A549 (cell line): Measurements from ENCODE around the gene ATP13A3.

Experiments
- HOXB5 ChIP-seq: fragments of 250-450 bp; sonication (Bioruptor Pico); IDR thresholded peaks from 2 replicates; pipeline ENCODE4 v1.5.0; 2020; ENCODE audit warnings: mild to moderate bottlenecking, moderate library complexity
- KDM1A ChIP-seq: fragments of 200-600 bp; sonication (generic); IDR thresholded peaks from 2 replicates; pipeline ENCODE4 v1.6.1; 2016; ENCODE audit warnings: low read depth, mild to moderate bottlenecking
- NR3C1 ChIP-seq: fragments of >200 bp; sonication (Bioruptor Twin); formaldehyde crosslinking; IDR thresholded peaks from 3 replicates; pipeline ENCODE4 v1.6.1; 2017
- POLR2A ChIP-seq: IDR thresholded peaks from 2 replicates; pipeline ENCODE4 v1.6.1; 2012; ENCODE audit warnings: mild to moderate bottlenecking, low read length
- RCOR1 ChIP-seq: fragments of 150-350 bp; IDR thresholded peaks from 2 replicates; pipeline ENCODE4 v1.6.1; 2014; ENCODE audit warnings: antibody characterized with exemption, low read length, low read depth
- RFX5 ChIP-seq: fragments of 450-650 bp; IDR thresholded peaks from 2 replicates; pipeline ENCODE4 v1.7.1; 2014; ENCODE audit warnings: antibody characterized with exemption, mild to moderate bottlenecking, moderate library complexity
- TP53 ChIP-seq: fragments of 250-450 bp; sonication (Bioruptor Pico); IDR thresholded peaks from 2 replicates; pipeline ENCODE4 v1.5.0; 2021; ENCODE audit warnings: mild to moderate bottlenecking, moderate library complexity
- TF ChIP-seq, protein P1 (sequence below): fragments of >200 bp; sonication (Bioruptor Twin); formaldehyde crosslinking; IDR thresholded peaks from 3 replicates; pipeline ENCODE4 v1.5.1; 2016
- TF ChIP-seq, protein P2 (sequence below): IDR thresholded peaks from 2 replicates; pipeline ENCODE4 v1.6.1; 2012
- TF ChIP-seq, protein P3 (sequence below): IDR thresholded peaks from 2 replicates; pipeline ENCODE4 v1.6.1; 2012

DNA sequence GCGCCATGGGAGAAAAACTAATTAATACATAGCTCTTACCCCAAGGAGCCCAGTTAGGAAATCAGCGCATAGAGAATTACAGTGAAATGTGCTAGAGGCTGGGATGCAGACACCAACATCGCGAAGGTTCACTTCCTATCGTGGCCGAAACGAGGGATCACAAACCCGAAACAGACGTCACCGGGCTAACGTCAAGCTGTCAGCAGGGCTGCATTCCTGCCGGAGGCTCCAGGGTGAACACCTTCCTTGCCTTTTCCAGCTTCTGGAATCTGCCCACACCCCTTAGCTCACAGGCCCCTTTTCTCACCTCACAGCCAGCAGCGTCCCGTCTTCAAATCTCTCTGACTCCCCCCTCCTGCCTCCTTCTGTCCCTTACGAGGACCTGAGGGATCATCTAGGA lies 100.7 kb downstream of the ATP13A3 start:
- TF ChIP-seq, protein P1, sequence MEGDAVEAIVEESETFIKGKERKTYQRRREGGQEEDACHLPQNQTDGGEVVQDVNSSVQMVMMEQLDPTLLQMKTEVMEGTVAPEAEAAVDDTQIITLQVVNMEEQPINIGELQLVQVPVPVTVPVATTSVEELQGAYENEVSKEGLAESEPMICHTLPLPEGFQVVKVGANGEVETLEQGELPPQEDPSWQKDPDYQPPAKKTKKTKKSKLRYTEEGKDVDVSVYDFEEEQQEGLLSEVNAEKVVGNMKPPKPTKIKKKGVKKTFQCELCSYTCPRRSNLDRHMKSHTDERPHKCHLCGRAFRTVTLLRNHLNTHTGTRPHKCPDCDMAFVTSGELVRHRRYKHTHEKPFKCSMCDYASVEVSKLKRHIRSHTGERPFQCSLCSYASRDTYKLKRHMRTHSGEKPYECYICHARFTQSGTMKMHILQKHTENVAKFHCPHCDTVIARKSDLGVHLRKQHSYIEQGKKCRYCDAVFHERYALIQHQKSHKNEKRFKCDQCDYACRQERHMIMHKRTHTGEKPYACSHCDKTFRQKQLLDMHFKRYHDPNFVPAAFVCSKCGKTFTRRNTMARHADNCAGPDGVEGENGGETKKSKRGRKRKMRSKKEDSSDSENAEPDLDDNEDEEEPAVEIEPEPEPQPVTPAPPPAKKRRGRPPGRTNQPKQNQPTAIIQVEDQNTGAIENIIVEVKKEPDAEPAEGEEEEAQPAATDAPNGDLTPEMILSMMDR: no peak
- TF ChIP-seq RFX5 (no peak), RCOR1 (no peak), NR3C1 (no peak), POLR2A (no peak), TP53 (no peak), KDM1A (no peak), HOXB5 (CRISPR knock-in tag) (no peak)
- TF ChIP-seq, protein P2, sequence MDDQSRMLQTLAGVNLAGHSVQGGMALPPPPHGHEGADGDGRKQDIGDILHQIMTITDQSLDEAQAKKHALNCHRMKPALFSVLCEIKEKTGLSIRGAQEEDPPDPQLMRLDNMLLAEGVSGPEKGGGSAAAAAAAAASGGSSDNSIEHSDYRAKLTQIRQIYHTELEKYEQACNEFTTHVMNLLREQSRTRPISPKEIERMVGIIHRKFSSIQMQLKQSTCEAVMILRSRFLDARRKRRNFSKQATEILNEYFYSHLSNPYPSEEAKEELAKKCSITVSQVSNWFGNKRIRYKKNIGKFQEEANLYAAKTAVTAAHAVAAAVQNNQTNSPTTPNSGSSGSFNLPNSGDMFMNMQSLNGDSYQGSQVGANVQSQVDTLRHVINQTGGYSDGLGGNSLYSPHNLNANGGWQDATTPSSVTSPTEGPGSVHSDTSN: no peak
- TF ChIP-seq, protein P3, sequence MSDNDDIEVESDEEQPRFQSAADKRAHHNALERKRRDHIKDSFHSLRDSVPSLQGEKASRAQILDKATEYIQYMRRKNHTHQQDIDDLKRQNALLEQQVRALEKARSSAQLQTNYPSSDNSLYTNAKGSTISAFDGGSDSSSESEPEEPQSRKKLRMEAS: no peak
